HG03280 (cell line): Measurements from ENCODE around the gene FBLN2.

Experiments
- ATAC-seq: cut with Tn5 transposase; IDR thresholded peaks from one replicate; pipeline ENCODE4 v1.9.1; 2021; ENCODE audit warnings: mild to moderate bottlenecking, moderate library complexity; ENCODE audit not compliant: unreplicated experiment

FBLN2 gene

DNA sequence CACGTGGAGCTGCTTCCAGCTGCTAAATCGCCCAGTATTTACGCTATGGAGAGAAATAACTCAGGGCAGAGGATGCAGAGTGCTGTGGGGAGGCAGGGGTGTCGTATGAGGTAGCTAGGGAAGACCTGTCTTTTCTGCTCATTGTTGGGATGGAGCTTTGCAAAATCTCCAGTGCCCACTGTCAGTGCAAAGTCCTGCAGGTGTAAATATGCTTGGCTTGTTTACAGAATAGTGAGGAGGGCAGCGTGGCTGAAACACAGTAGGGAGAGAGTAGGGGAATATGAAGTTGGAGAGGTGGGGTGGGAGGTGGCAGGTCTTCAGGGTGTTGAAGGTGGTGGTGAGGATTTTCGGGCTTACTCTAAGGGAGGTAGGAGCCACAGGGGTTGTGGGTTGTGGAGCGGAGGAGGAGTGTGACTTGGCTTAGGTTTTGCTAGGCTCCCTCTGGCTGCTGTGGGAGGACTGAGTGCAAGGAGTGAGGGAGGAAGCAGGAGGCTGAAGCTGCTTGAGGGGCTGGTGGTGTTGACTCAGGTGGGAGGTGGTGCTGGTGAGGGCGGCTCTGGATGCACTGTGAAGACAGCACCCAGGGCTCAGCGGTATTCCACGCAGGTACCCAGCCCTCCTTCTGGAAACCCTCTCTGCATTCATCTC is 125.7 kb downstream of the FBLN2 start:
- no peak for ATAC-seq

DNA sequence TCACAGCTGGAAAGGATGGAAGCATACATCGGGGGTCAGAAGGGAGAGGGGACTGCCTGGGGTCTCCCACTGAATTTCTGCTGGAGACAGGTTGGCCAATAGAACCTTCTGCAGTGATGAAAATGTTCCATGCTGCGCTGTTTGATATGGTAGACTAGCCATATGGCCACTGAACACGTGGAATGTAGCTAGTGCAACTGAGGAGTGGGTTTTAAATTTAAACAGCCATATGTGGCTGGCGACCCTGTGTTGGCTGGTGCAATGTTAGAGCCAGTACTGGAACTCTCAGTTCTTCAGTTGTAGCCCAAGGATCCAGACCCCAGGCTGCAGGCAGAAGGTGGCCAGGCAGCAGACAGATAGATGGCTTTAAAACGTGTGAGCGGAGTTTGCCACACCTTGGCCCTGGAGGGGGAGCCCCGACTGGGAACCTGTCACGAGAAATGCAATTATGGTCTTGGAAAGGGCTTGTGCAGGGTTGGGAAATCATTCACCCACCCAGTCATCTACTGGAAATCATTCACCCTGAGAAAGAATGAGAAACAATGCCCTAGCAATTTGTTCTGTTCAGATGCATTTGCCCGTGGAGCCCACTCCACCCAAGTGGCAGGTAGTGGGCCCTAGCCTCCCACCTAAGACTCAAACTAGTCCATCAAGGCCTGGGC is 127.6 kb downstream of the FBLN2 start:
- no peak for ATAC-seq

DNA sequence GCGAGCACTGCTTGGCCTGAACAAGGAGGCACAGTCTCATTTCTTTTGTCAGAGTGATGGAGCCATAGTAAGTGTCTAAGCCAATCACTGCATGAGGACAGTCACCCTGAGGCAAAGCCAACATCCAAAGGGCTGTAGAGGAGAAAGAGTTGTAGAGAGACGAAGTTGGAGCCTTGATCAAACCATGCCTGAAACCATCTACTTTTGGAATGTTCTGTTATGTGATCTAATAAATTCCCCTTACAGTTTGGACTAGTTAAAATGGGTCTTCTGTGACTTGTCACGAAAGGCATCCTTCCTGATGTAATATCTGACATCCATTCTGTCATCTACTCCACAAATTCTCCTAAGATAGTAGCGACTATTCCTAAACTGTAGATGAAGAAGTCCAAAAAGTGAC is 128.3 kb downstream of the FBLN2 start:
- ATAC-seq, result no peak

DNA sequence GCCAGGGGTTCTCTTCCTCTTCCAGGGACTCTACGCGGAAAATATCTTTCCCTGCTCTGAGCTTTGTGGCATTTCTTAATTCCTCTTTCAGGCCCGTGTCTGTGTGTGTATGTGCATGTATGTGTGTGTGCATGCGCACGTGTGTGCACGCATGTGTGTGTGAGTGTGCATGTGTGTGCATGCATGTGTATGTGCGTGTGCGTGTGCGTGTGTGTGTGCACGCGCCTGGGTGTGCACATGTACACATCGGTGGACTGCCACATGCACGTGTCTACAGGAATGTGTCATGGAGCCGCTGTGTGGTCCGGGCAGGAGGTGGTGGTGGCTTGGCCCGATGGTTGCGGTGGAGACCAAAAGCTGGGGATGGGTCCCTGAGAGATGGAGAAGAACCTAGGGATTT is 133.0 kb downstream of the FBLN2 start:
- no peak for ATAC-seq

DNA sequence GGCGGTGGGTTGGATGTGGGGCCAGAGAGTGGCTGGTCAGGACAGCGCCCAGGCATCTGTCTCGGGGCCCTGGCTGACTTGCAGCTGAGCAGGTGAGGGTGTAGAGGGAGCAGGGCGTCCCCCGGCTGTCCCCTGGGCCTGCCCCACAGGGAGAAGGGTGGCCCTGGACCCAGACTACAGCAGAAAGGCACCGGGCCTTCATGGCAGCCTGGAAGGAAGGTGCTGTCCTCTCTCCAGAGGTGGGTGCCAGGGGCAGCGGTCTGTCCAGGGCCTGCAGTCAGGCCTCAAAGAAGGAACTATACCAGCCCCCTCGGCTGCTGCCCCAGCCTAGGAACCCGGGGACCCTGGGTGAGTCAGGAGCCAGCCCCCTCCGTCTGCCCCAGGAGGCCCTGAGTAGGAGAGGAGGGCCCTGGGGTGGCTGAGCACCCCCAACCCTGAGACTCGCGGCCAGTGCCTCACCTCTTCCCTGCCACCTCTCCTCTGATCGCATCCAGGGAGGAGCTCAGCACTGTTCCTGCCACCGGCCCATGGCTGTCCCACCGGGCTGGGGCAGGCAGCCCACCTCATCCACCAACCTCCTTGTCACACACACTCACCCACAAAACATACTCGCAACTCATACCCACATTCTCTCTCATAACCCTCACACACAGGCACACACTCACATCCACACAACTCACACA is 133.5 kb downstream of the FBLN2 start:
- no peak for ATAC-seq

DNA sequence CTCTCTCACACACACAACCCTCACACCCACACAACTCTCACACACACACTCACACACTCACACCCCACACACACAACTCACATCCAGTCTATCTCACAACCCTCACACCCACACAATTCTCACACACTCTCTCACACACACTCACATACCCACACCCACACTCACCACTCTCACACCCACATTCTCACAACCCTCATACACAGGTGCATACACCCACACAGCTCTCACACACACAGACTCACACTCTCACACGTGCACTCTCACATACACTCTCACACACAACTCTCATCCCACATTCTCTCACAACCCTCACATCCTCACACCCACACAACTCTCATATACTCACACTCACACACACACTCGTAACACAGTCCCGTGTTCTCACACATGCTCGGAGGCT is 134.4 kb downstream of the FBLN2 start:
- ATAC-seq, result no peak

DNA sequence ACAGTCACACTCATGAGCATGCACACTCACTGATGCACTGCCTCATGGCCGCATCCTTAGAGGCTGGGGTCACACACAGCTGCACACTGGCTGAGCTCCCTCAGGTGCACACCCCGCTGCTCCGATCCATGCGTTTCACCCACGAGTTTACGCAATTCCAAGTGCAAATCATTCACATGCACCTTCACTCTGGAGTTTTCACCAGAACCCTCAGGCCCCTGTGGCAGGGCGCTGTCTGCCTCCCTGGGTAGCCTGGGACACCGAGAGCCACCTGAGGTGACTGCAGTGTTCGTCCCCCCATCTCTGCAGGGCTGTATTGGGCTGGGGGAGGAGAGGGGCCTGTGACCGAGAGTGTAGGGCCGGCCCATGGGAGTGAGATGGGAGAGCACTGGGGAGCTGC is 134.8 kb downstream of the FBLN2 start:
- ATAC-seq, result no peak

DNA sequence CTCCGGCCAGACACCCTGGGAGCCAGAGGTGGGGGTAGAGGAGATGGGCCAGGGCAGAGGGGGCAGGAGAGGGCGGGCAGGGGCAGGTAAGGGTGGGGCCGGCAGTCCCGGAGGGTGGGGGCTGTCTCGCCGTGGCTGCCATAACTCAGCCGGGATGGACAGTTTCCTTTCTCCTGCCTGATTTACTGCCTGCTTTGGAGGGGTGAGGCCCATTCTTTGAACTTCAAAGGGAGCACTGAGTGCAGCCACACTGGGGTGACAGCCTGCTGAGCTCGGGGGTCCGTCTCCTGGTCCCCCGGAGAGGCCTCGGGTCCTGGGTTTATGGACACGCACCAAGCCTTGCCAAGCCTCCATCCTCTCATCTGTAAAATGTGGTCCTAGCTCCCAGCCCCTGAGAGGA is 135.4 kb downstream of the FBLN2 start:
- no peak for ATAC-seq

DNA sequence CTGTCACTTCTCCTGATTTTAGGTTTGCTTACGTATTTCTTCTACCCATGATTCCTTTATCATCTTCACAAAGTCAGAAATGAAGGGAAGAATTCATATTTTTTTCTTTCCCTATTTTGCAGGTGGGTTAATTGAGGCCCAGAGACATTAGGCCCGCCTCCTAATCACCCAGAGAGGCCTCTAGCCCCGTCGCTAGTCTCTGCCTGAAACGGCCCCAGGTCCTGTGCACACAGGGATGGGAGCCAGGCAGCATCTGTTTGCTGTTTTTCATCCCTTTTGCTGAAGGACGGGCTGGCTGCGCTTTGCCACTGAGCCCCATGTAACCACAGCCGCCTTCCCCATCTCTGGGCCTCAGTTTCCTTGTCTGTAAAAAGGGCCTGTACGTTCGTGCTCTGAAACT is 135.9 kb downstream of the FBLN2 start:
- ATAC-seq, result no peak

DNA sequence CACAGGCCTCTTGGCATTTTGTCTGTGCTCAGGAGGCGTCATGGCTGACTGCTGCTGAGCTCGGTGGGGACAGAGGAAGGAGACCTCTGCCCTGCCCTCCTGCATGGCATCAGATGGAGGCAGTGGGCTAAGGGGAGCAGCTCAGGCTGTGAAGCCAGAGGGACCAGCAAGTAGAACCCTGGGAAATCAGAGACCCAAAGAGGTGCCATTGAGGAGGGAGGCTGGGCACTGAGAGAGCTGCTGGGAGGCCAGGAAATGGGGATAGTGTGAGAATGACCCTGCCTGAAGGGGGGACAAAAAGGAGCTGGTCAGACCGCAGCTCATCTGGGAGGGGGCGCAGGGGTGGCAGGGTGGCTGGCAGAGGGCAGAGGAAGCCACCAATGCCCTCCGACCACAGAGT is 136.8 kb downstream of the FBLN2 start:
- ATAC-seq, result no peak

DNA sequence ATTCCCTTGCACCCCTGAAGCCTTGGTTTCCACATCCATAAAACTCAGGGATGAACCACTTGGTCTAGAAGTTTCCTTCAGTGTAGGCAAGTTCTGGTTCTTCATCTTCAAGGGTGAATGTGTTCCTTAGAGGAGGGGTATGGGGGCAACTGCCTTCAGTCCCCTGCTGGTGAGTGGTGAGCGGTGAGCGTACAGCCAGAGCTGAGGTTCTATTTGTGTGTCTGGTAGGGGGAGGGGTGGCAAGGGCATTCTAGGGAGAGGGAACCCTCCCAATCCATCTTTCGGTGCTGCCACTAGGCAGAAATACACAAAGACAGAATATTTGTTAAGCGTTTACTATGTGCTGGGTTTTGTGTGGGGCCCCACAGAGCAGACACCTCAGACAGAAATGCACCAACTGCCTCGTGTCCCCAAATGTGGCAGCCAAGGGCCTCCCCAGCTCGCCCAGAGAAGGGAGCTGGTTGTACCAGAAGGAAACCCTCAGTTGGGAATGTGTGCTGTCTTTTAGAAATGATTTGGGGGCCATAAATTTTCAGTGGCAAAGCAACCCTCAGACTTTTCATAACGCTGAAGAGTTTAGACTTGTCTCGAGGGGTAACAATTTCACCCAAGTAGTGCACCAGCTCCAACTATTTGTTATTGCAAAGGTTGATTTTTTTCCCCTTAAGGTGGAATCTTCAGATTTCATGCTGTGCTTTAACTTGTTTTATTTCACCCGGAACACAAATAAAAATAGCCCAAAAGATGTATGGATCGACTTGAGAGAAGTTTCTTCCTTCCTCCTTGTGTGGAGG is 137.6 kb downstream of the FBLN2 start:
- ATAC-seq, result no peak

DNA sequence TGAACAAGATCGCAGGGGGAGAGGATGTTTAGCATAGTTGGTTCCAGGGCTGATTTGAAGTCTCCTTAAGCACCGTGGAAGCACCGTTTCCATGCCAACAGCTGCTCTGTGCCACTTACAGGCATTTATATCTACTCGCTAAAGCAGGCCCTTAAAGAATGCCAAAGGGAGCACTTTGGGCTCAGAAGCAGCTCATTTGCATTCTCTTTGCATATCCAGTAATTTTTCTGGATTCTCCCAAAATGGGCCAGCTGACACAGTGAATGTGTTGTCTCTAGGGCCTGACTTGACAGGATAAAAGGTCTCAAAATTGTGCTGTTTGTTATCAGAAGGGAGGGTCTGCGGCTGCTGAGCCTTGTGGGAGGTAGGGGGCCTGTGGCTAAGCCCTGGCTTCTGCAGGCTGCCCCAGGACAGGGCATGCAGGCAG is 138.6 kb downstream of the FBLN2 start:
- no peak for ATAC-seq
